ENCODE measurements around the gene TRIM44.

- TF ChIP-seq POLR2A (IDR thresholded peaks at IDR 0.05; ENCODE audit: low read depth, low read length) (no peak), POLR2AphosphoS5 (IDR thresholded peaks at IDR 0.05; ENCODE audit: low read depth, low read length) (no peak)
These were observed 184.3 kb downstream of the TRIM44 start for GRCh38 chr11:35846874-35847273.

Data from GM12892 (cell line).